GM12865 (cell line): Measurements from ENCODE around the gene CCDC170.

Experiments
- DNase-seq: peaks from one replicate; pipeline ENCODE4 v3.0.0; 2010; ENCODE audit warnings: low read depth
- H3K4me3 ChIP-seq: 2 replicates; pipeline ENCODE4 v1.5.1; 2011; ENCODE audit warnings: mild to moderate bottlenecking, low read depth, low read length, control low read depth
- CTCF ChIP-seq: IDR thresholded peaks from 2 replicates; pipeline ENCODE4 v1.5.1; 2011; ENCODE audit warnings: low read length, control low read depth, low read depth, inconsistent platforms; ENCODE audit not compliant: insufficient read depth; ENCODE audit errors: missing control alignments

CCDC170 gene

GRCh38 chr6:151656392-151656791, 162.6 kb downstream of the CCDC170 start:
- TF ChIP-seq CTCF, result no peak
- no peak for DNase-seq
- no peak overlapping the region for H3K4me3 ChIP-seq

GRCh38 chr6:151658091-151658490, 164.3 kb downstream of the CCDC170 start:
- TF ChIP-seq CTCF, result no peak
- no peak for DNase-seq
- H3K4me3 ChIP-seq, result no peak overlapping the region

GRCh38 chr6:151659212-151659611, 165.4 kb downstream of the CCDC170 start:
- H3K4me3 ChIP-seq, result no peak overlapping the region
- TF ChIP-seq CTCF, result no peak

GRCh38 chr6:151661509-151661908, 167.7 kb downstream of the CCDC170 start:
- no peak for TF ChIP-seq CTCF
- no peak for DNase-seq
- no peak overlapping the region for H3K4me3 ChIP-seq

More at GRCh38 chr6:151659212-151659611, 165.4 kb downstream of the CCDC170 start:
- no peak for DNase-seq

GRCh38 chr6:151661928-151662327, 168.1 kb downstream of the CCDC170 start:
- H3K4me3 ChIP-seq, result no peak overlapping the region
- peak; percentile 16 for DNase-seq

GRCh38 chr6:151663559-151663958, 169.7 kb downstream of the CCDC170 start:
- H3K4me3 ChIP-seq, result no peak overlapping the region

More at GRCh38 chr6:151661928-151662327, 168.1 kb downstream of the CCDC170 start:
- peak; percentile 42 for TF ChIP-seq CTCF

More at GRCh38 chr6:151663559-151663958, 169.7 kb downstream of the CCDC170 start:
- no peak for DNase-seq
- no peak for TF ChIP-seq CTCF
